Dendritic cell treated with granulocyte-macrophage colony-stimulating factor and Interleukin-4, amounts not matched to agents 40 ng/mL and 50 ng/mL, for 4 days (primary cell): Measurements from ENCODE around the gene RNASE9.
"Not testable (repeated sequence)": the region's sequence is repeated elsewhere in the genome, so short reads cannot be mapped to it uniquely, and the experiment has no call there.

Source experiments
- H3K27ac Mint-ChIP-seq: one replicate; pipeline ENCODE4 v1.8.0; 2022; ENCODE audit warnings: mild to moderate bottlenecking, mixed read lengths
- H3K27me3 Mint-ChIP-seq: one replicate; pipeline ENCODE4 v1.8.0; 2022; ENCODE audit warnings: mild to moderate bottlenecking, mixed read lengths
- H3K36me3 Mint-ChIP-seq: one replicate; pipeline ENCODE4 v1.8.0; 2022; ENCODE audit warnings: low read depth, mixed read lengths
- H3K4me1 Mint-ChIP-seq: one replicate; pipeline ENCODE4 v1.8.0; 2022; ENCODE audit warnings: low read depth, mixed read lengths
- H3K4me3 Mint-ChIP-seq: one replicate; pipeline ENCODE4 v1.8.0; 2022; ENCODE audit warnings: mild to moderate bottlenecking, moderate library complexity, mixed read lengths
- H3K9me3 Mint-ChIP-seq: one replicate; pipeline ENCODE4 v1.8.0; 2022; ENCODE audit warnings: mixed read lengths
- intact Hi-C: fragments of 100-400 bp; cut with micrococcal nuclease; formaldehyde crosslinking; loops from one replicate; pipeline ENCODE4 v1.15.0; 2022

The RNASE9 gene

DNA sequence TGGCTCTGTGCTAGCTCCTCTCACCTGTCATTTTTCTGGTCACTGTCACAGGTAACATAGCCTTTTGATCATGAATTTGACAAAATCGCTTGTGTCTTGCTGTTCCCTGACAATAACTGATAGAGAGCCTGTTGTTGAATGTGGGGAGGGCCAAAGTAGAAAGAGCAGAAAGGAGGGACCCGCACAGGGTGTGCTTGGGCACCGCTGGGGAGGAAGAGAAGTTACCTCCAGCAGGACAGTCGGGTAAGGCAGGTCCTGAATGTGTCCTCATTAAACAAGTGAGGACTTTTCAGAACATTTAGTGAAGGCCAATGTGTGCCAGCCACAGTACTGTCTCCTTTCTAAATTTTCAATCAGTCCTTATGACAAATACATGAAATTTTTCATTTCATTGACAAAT, 30.4 kb upstream of the RNASE9 start, which contains the start of gene RNASE12:
RNASE12 (minus strand) TSS at position 142 of the 400 bp plus-strand sequence. CDS start 653 bp downstream, outside the sequence.
- no peak within 1 kb of the TSS for H3K4me3 Mint-ChIP-seq
- intact Hi-C loops, result no loop called here
- no peak within 1 kb of the TSS for H3K27ac Mint-ChIP-seq
- peaks cover 2% of the 10 kb centered on the region for H3K27me3 Mint-ChIP-seq
- no peaks in the 10 kb centered on the region for H3K4me1 Mint-ChIP-seq
- H3K9me3 Mint-ChIP-seq, result peaks cover 3% of the 10 kb centered on the region
- H3K36me3 Mint-ChIP-seq, result no peaks in the 10 kb centered on the region

DNA sequence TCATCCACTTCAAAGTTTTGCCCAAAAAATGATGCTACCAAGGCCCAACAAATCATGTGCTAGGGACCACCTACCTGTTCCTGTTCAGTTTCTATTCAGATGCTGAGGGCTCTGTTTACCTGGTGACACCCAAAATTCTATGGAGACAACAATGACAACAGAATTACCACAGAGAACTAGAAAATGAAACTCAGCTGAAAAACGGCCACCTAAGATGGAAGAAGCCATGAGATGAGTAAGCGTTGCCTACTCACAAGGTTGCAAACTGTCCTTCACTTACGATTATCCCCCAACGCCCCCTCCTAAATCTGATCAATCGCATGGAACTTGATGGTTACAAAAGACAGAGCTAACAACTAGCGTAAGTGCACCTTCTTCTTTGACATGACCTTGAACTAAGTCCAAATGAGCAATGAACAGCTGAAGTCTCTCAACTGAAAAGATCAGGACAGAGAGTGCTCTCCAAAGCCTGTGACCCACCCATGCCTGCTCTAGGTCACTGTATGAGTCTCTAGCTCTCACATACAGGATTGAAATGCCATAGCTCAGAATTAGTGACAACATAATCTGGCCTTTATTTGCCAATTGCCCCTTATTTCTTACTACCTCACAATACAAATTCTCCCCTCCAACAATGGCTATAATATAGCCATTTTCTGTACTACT, 26.8 kb upstream of the RNASE9 start, which contains the start of gene RNASE11:
RNASE11 (minus strand) TSS at position 513 of the 666 bp plus-strand sequence.
- no peaks in the 10 kb centered on the region for H3K4me1 Mint-ChIP-seq
- H3K36me3 Mint-ChIP-seq, result no peaks in the 10 kb centered on the region
- intact Hi-C loops, result no loop called here
- no peak within 1 kb of the TSS for H3K27ac Mint-ChIP-seq
- H3K4me3 Mint-ChIP-seq, result no peak within 1 kb of the TSS
- peaks cover 12% of the 10 kb centered on the region for H3K9me3 Mint-ChIP-seq
- peaks cover 2% of the 10 kb centered on the region for H3K27me3 Mint-ChIP-seq

DNA sequence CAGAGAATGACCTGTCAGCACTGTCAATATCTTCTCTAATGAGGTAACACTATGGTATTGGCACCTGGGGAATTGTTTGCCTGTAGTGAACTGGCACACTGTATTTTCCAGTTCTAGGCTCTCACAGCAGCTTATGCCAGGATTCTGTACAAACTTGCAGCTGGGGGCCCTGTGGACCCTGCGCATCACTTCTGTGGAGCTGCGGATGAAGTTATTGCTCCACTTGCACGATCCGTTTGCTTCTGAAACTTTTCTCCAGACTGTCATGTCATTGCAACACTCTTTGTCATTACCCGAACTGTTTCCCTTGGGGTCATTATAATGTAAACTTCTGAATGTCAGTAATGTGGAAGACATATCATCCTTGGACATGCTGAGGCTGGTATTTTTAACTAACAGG, 23.1 kb upstream of the RNASE9 start:
- Mint-ChIP-seq H3K4me3 (no peak overlapping the region), H3K9me3 (peaks cover 12% of the 10 kb centered on the region), H3K27ac (no peak overlapping the region), H3K27me3 (peaks cover 2% of the 10 kb centered on the region), H3K36me3 (no peaks in the 10 kb centered on the region), H3K4me1 (peaks cover 2% of the 10 kb centered on the region)
- intact Hi-C loops, result no loop called here

DNA sequence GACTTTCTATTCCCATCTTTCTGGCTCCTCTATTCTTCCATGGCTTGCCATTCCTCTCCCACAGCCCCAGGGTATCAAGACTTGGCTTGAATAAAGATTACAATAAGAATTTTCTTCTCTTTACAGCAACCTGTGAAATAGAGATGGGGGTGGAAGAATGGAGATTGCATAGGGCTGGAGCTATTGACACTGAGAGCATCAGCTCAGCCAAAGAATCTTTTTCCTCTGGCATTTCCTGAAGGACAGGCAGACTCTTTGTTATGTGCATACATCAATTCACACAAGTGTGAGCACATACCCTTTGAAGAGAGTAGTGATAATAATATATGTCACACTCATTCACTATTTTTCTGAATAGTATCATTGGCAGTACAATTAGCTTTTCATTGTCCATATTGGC, 22.3 kb upstream of the RNASE9 start:
- intact Hi-C loops, result no loop called here
- Mint-ChIP-seq H3K4me1 (peaks cover 9% of the 10 kb centered on the region), H3K9me3 (peaks cover 12% of the 10 kb centered on the region), H3K27ac (no peak overlapping the region), H3K4me3 (no peak overlapping the region), H3K27me3 (peaks cover 2% of the 10 kb centered on the region), H3K36me3 (no peaks in the 10 kb centered on the region)

DNA sequence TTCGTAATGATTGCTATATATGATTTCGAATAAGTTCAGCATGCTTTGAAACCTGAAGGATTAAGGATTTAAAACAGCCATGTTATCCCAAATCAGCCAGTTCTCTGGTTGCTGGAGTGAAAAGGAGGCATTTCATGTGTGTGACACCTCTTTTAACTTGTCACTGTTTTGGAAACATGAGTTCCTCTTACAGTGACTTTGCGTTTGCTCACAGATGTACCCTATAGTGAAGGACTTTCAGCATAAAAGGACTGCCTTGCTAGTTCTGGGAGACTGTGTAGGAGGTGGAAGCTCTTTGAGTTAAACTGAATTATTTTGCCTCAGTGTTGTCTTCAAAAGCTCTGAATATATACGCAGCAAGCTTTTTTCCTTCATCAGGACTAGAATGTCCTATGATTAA, 19.4 kb upstream of the RNASE9 start:
- Mint-ChIP-seq H3K27me3 (no peaks in the 10 kb centered on the region), H3K36me3 (no peaks in the 10 kb centered on the region), H3K27ac (no peak overlapping the region), H3K4me3 (no peak overlapping the region), H3K9me3 (no peaks in the 10 kb centered on the region), H3K4me1 (peaks cover 10% of the 10 kb centered on the region)
- intact Hi-C loops, result no loop called here

DNA sequence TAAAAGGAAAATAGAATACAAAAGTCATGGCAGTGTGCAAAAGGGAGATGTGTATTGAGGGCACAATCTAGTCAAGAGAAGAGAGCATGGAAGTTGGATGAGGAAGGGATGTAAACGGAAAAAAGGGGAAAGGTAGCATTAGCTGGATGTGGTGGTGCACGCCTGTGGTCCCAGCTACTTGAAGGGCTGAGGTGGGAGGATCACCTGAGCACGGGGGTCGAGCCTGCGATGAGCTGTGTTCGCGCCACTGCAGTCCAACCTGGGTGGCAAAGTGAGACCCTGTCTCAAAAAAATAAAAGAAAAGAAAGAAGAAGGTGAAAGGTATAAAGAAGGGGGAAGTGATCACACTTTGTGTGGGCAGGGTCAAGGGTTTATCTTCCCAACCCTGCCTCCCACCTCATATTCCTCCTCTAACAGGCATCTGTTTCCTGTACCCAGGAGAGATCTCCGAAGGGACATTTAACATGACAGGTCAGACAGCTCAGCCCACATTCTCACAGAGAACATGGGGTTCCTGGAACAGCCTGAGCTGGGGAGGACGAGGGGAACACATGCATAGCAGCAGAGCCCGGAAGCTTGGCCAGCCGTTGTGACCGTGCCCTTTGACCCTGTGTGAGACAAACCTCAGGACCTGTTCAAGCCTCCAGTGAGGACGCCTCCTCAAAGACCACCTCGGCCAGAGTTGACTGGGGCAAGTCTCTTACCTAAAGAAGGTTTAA, 18.1 kb upstream of the RNASE9 start:
- Mint-ChIP-seq H3K27ac (no peak overlapping the region), H3K27me3 (no peaks in the 10 kb centered on the region), H3K9me3 (no peaks in the 10 kb centered on the region), H3K4me1 (peaks cover 10% of the 10 kb centered on the region), H3K4me3 (no peak overlapping the region), H3K36me3 (no peaks in the 10 kb centered on the region)
- intact Hi-C loops, result no loop called here

DNA sequence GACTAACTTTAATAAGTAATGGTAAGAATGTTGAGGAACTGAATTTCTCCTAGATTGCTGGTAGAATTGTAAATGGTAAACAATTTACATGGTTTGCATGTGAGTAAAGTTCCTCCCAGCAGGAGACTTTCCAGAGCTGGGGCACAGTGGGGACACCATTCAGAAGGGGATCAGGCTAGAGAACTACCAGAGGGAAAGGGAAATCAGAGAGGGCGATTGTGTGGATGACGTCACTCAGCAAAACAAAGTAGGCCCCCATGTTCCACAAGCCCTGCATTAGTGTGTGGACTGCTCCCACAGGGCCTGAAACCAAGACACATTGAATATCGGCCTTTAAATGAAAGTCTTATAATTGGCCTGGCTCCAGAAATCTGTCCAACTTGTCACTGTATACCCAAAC, 17.5 kb upstream of the RNASE9 start:
- no peaks in the 10 kb centered on the region for H3K36me3 Mint-ChIP-seq
- H3K27ac Mint-ChIP-seq, result no peak overlapping the region
- H3K4me1 Mint-ChIP-seq, result peaks cover 10% of the 10 kb centered on the region
- H3K9me3 Mint-ChIP-seq, result no peaks in the 10 kb centered on the region
- intact Hi-C loops, result no loop called here
- H3K4me3 Mint-ChIP-seq, result no peak overlapping the region
- H3K27me3 Mint-ChIP-seq, result no peaks in the 10 kb centered on the region

DNA sequence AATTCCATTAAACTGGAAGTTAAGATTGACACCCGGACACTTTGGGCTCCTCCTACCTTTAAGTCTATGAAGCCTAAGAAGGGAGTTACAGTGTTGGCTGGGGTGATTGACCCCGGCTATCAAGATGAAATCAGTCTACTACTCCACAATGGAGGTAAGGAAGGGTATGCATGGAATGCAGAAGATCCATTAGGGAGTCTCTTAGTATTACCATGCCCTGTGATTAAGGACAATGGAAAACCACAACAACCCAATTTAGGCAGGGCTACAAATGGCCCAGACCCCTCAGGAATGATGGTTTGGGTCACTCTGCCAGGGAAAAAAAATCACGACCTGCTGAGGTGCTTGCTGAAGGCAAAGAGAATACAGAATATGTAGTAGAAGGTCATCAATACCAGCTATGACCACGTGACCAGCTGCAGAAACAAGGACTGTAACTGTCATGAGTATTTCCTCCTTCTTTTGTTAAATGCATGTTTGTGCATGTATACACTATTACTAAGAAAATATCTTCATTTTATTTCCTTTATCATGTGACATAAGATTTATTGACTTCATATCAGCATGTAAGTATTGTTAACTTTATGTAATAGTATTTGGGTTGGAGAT, 11.6 kb upstream of the RNASE9 start:
- H3K4me1 Mint-ChIP-seq, H3K4me3 Mint-ChIP-seq, intact Hi-C loops, H3K36me3 Mint-ChIP-seq, H3K27ac Mint-ChIP-seq, H3K27me3 Mint-ChIP-seq: not testable (repeated sequence)
- H3K9me3 Mint-ChIP-seq, result peaks cover 20% of the 10 kb centered on the region

DNA sequence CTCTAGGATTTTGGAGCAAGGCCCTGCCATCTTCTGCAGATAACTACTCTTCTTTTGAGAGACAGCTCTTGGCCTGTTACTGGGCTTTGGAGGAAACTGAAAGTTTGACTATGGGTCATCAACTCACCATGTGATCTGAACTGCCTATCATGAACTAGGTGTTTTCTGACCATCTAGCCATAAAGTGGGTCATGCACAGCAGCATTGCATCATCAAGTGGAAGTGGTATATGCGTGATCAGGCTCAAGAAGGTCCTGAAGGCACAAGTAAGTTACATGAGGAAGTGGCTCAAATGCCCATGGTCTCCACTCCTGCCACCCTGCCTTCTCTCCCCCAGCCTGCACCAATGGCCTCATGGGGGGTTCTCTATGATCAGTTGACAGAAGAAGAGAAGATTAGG, 9.9 kb upstream of the RNASE9 start:
- H3K27ac Mint-ChIP-seq, intact Hi-C loops, H3K4me3 Mint-ChIP-seq, H3K36me3 Mint-ChIP-seq, H3K27me3 Mint-ChIP-seq, H3K4me1 Mint-ChIP-seq: not testable (repeated sequence)
- H3K9me3 Mint-ChIP-seq, result peaks cover 20% of the 10 kb centered on the region

DNA sequence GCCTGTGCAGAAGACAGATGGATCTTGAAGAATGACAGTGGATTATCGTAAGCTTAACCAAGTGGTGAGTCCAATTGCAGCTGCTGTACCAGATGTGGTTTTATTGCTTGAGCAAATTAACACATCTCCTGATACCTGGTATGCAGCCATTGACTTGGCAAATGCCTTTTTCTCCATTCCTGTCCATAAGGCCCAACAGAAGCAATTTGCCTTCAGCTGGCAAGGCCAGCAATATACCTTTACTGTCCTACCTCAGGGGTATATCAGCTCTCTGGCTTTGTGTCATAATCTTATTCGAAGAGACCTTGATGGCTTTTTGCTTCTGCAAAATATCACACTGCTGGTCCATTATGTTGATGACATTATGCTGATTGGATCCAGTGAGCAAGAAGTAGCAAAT, 9.0 kb upstream of the RNASE9 start:
- H3K36me3 Mint-ChIP-seq, H3K4me1 Mint-ChIP-seq, H3K27me3 Mint-ChIP-seq, H3K27ac Mint-ChIP-seq, intact Hi-C loops, H3K4me3 Mint-ChIP-seq: not testable (repeated sequence)
- H3K9me3 Mint-ChIP-seq, result peaks cover 20% of the 10 kb centered on the region

DNA sequence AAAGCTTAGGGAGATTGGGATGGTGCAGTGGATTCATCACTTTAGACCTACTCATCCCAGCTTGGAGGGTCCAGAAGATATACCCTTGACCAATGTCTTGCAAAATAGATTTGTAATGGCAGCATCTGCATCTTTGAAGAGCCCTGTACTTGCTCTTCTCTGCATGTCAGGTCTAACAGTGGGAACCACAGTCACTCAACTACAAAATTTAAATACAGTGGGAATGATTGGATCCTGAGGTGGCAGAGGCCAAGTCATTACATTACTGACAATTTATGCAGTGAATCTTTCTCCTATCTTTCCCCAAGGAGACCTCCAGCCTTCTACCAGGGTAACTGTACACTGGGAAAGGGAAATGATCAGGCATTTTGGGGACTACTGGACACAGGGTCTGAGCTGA, 8.2 kb upstream of the RNASE9 start:
- Mint-ChIP-seq H3K27ac (no peak overlapping the region), H3K4me3 (no peak overlapping the region), H3K9me3 (peaks cover 20% of the 10 kb centered on the region), H3K36me3 (no peaks in the 10 kb centered on the region), H3K4me1 (no peaks in the 10 kb centered on the region), H3K27me3 (no peaks in the 10 kb centered on the region)
- intact Hi-C loops, result no loop called here

DNA sequence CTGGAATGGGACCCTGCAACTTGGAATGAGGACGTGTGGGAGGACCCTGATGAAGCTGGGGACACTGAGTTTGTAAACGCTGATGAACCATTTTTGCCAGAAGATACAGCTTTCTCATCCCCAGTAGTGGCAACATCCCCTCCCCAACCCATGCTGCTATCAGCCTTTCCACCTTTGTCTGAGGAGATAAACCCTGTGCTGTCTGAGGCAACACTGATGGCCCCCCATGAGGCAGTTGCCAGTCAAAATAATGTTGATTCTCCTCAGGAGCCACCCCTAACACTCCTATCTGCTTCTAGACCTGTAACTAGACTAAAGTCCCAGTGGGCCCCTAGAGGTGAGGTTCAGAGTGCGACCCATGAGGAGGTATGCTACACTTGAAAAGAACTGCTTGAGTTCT, 7.5 kb upstream of the RNASE9 start:
- H3K9me3 Mint-ChIP-seq, result peaks cover 20% of the 10 kb centered on the region

DNA sequence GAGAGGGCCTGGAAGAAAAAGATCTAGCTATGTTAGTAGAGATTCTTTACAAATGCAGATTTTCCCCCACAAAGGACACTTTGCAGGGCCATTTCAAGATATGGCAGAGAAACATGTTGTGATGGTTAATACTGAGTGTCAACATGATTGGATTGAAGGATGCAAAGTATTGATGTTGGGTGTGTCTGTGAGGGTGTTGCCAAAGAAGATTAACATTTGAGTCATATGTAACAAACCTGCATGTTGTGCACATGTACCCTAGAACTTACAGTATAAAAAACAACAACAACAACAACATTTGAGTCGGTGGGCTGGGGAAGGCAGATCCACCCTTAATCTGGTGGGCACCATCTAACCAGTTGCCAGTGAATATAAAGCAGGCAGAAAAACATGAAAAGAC, 6.4 kb upstream of the RNASE9 start:
- intact Hi-C loops, H3K4me3 Mint-ChIP-seq: not testable (repeated sequence)
- peaks cover 20% of the 10 kb centered on the region for H3K9me3 Mint-ChIP-seq

More for the DNA sequence above, 7.5 kb upstream of the RNASE9 start:
- Mint-ChIP-seq H3K27me3 (no peaks in the 10 kb centered on the region), H3K4me1 (no peaks in the 10 kb centered on the region), H3K36me3 (no peaks in the 10 kb centered on the region), H3K27ac (no peak overlapping the region), H3K4me3 (no peak overlapping the region)
- intact Hi-C loops, result no loop called here

DNA sequence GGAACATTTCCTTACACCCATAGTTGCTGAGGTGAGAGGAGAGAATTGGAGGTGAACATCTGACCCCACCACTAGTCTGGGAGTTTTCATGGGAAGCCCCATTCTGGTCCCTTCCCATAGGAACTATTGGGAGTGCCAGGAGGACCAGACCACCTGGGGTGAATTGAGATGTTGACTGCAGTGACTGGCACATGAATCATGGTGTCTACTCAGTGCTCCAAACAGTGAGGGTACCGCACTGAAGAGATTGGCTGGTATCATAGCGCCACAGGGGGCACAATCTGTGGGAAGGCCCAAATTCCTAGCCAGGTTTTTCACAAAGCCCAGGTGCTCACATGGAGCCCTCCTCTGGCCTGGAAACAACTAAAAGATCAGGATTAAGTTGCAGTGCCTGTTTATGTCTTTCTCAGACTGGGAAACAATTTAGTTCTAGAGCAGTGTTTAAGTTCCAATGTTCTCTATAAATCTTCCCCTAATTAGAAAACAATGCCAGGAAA, 3.7 kb upstream of the RNASE9 start:
- Mint-ChIP-seq H3K36me3 (no peaks in the 10 kb centered on the region), H3K4me3 (no peak overlapping the region), H3K9me3 (peaks cover 17% of the 10 kb centered on the region), H3K27me3 (no peaks in the 10 kb centered on the region), H3K4me1 (no peaks in the 10 kb centered on the region), H3K27ac (no peak overlapping the region)
- intact Hi-C loops, result no loop called here

More for the DNA sequence above, 6.4 kb upstream of the RNASE9 start:
- H3K36me3 Mint-ChIP-seq, H3K27ac Mint-ChIP-seq, H3K27me3 Mint-ChIP-seq, H3K4me1 Mint-ChIP-seq: not testable (repeated sequence)
